Measurements from ENCODE around the gene IQCE.
"Not testable (repeated sequence)": the region's sequence is repeated elsewhere in the genome, so short reads cannot be mapped to it uniquely, and the experiment has no call there.

Gene IQCE

GRCh38 chr7:2604608-2605174, 45.9 kb downstream of the IQCE start:
- no peak for DNase-seq (ENCODE audit: low read depth)

- DNase-seq (ENCODE audit: low read depth): no peak
Measured at GRCh38 chr7:2605608-2606538, 47.1 kb downstream of the IQCE start.

- no peak for DNase-seq (ENCODE audit: low read depth)
Measured at GRCh38 chr7:2606539-2606936, 47.8 kb downstream of the IQCE start.

GRCh38 chr7:2607122-2607922, 48.5 kb downstream of the IQCE start:
- no peak for DNase-seq (ENCODE audit: low read depth)

- no peak for DNase-seq (ENCODE audit: low read depth)
Measured at GRCh38 chr7:2607923-2608904, 49.4 kb downstream of the IQCE start.

GRCh38 chr7:2608921-2609411, 50.2 kb downstream of the IQCE start:
- no peak for DNase-seq (ENCODE audit: low read depth)

GRCh38 chr7:2609646-2610045, 50.9 kb downstream of the IQCE start:
- not testable (repeated sequence) for DNase-seq (ENCODE audit: low read depth)

GRCh38 chr7:2610466-2610865, 51.7 kb downstream of the IQCE start:
- no peak for DNase-seq (ENCODE audit: low read depth)

GRCh38 chr7:2610898-2611297, 52.1 kb downstream of the IQCE start:
- DNase-seq (ENCODE audit: low read depth): no peak

GRCh38 chr7:2611401-2611800, 52.6 kb downstream of the IQCE start:
- DNase-seq (ENCODE audit: low read depth): no peak

GRCh38 chr7:2611922-2612321, 53.1 kb downstream of the IQCE start:
- no peak for DNase-seq (ENCODE audit: low read depth)

GRCh38 chr7:2612445-2613097, 53.8 kb downstream of the IQCE start:
- DNase-seq (ENCODE audit: low read depth): no peak

- no peak for DNase-seq (ENCODE audit: low read depth)
Measured at GRCh38 chr7:2613098-2613930, 54.5 kb downstream of the IQCE start.

- DNase-seq (ENCODE audit: low read depth): no peak
Measured at GRCh38 chr7:2613931-2614600, 55.3 kb downstream of the IQCE start.

GRCh38 chr7:2614631-2615330, 56.0 kb downstream of the IQCE start:
- no peak for DNase-seq (ENCODE audit: low read depth)

- no peak for DNase-seq (ENCODE audit: low read depth)
Measured at GRCh38 chr7:2616387-2617324, 57.9 kb downstream of the IQCE start.

- no peak for DNase-seq (ENCODE audit: low read depth)
Measured at GRCh38 chr7:2617325-2617905, 58.6 kb downstream of the IQCE start.
